ENCODE measurements around the gene AKAP13.

Gene AKAP13

GRCh38 chr15:85419161-85419560 lies 38.8 kb downstream of the AKAP13 start:
- no peak overlapping the region for H2BK5ac ChIP-seq (ENCODE audit: low read length)
- H4K91ac ChIP-seq (ENCODE audit: low read depth, low read length, poor library complexity) = no peak overlapping the region
- no peak overlapping the region for H3K4me2 ChIP-seq (ENCODE audit: insufficient read depth, low read length, poor library complexity, severe bottlenecking)
- H3K36me3 ChIP-seq (replicated peaks in 1 of 2; ENCODE audit: control insufficient read depth in 2 of 2, insufficient read depth in 2 of 2, low read length in 2 of 2) = no peaks in the 10 kb centered on the region
- H3K18ac ChIP-seq (ENCODE audit: low read length) = no peak overlapping the region
- H3K4ac ChIP-seq (ENCODE audit: low read length) = no peak overlapping the region
- H2BK120ac ChIP-seq (ENCODE audit: low read depth, low read length) = no peak overlapping the region
- no CpG with 5 or more reads among the region's 5 CpGs for WGBS, 2 donors (ENCODE audit: extremely low coverage in 2 of 2, insufficient read length in 2 of 2, insufficient replicate concordance in 1 of 2)
- no peak overlapping the region for H2BK15ac ChIP-seq (ENCODE audit: low read length)
- no peak for DNase-seq (ENCODE audit: low spot score)
- no peak overlapping the region for H3K9ac ChIP-seq (ENCODE audit: low read depth, low read length, poor library complexity)
- H3K4me1 ChIP-seq (ENCODE audit: control insufficient read depth in 2 of 2, insufficient read depth in 1 of 2, low read depth in 1 of 2, low read length in 2 of 2) = peaks cover 0 to 2% of the 10 kb centered on the region in 2 donors
- H3K23ac ChIP-seq (ENCODE audit: low read depth, low read length, poor library complexity) = no peak overlapping the region
- no peak overlapping the region for H2BK12ac ChIP-seq (ENCODE audit: low read length)
- H3K4me3 ChIP-seq (ENCODE audit: low read length in 2 of 2) = no peak overlapping the region
- H2AK5ac ChIP-seq (ENCODE audit: low read depth, low read length) = no peak overlapping the region
- peaks cover 3% of the 10 kb centered on the region for H3K79me1 ChIP-seq (ENCODE audit: low read depth, low read length)
- no peak overlapping the region for H2AFZ ChIP-seq (ENCODE audit: low read length)
- no peaks in the 10 kb centered on the region for H3K27me3 ChIP-seq (ENCODE audit: control insufficient read depth in 3 of 3, insufficient read depth in 3 of 3, low read depth in 1 of 3, low read length in 3 of 3)
- H3K14ac ChIP-seq (ENCODE audit: low read length) = no peak overlapping the region
- no peak overlapping the region for H3K27ac ChIP-seq (replicated peaks; ENCODE audit: low read length)
- no peak overlapping the region for H4K8ac ChIP-seq (ENCODE audit: low read depth, low read length)
- no peaks in the 10 kb centered on the region for H3K9me3 ChIP-seq (replicated peaks in 1 of 2; ENCODE audit: control insufficient read depth in 2 of 2, insufficient read depth in 1 of 2, low read depth in 1 of 2, low read length in 2 of 2)

- Histone ChIP-seq H2BK5ac (ENCODE audit: low read length) (no peak overlapping the region), H3K27me3 (ENCODE audit: control insufficient read depth in 3 of 3, insufficient read depth in 3 of 3, low read depth in 1 of 3, low read length in 3 of 3) (no peaks in the 10 kb centered on the region), H3K27ac (replicated peaks; ENCODE audit: low read length) (no peak overlapping the region)
These were observed 40.9 kb downstream of the AKAP13 start for GRCh38 chr15:85421116-85421925.

GRCh38 chr15:85422607-85423006 lies 42.2 kb downstream of the AKAP13 start:
- no peaks in the 10 kb centered on the region for H3K27me3 ChIP-seq (ENCODE audit: control insufficient read depth in 3 of 3, insufficient read depth in 3 of 3, low read depth in 1 of 3, low read length in 3 of 3)
- no peak overlapping the region for H3K4ac ChIP-seq (ENCODE audit: low read length)
- H3K36me3 ChIP-seq (replicated peaks in 1 of 2; ENCODE audit: control insufficient read depth in 2 of 2, insufficient read depth in 2 of 2, low read length in 2 of 2) = no peaks in the 10 kb centered on the region
- H2AK5ac ChIP-seq (ENCODE audit: low read depth, low read length) = no peak overlapping the region
- WGBS, 2 donors (ENCODE audit: extremely low coverage in 2 of 2, insufficient read length in 2 of 2, insufficient replicate concordance in 1 of 2) = no CpG with 5 or more reads among the region's 2 CpGs
- H4K91ac ChIP-seq (ENCODE audit: low read depth, low read length, poor library complexity) = no peak overlapping the region
- no peak overlapping the region for H3K9ac ChIP-seq (ENCODE audit: low read depth, low read length, poor library complexity)
- H3K4me2 ChIP-seq (ENCODE audit: insufficient read depth, low read length, poor library complexity, severe bottlenecking) = no peak overlapping the region
- H2BK5ac ChIP-seq (ENCODE audit: low read length) = no peak overlapping the region
- H2BK15ac ChIP-seq (ENCODE audit: low read length) = no peak overlapping the region
- H3K14ac ChIP-seq (ENCODE audit: low read length) = no peak overlapping the region
- H3K4me1 ChIP-seq (ENCODE audit: control insufficient read depth in 2 of 2, insufficient read depth in 1 of 2, low read depth in 1 of 2, low read length in 2 of 2) = no peaks in the 10 kb centered on the region
- no peak overlapping the region for H3K4me3 ChIP-seq (ENCODE audit: low read length in 2 of 2)
- H3K23ac ChIP-seq (ENCODE audit: low read depth, low read length, poor library complexity) = no peak overlapping the region
- no peaks in the 10 kb centered on the region for H3K9me3 ChIP-seq (replicated peaks in 1 of 2; ENCODE audit: control insufficient read depth in 2 of 2, insufficient read depth in 1 of 2, low read depth in 1 of 2, low read length in 2 of 2)
- no peak overlapping the region for H2BK12ac ChIP-seq (ENCODE audit: low read length)
- no peak overlapping the region for H2BK120ac ChIP-seq (ENCODE audit: low read depth, low read length)
- H2AFZ ChIP-seq (ENCODE audit: low read length) = no peak overlapping the region
- DNase-seq (ENCODE audit: low spot score) = no peak
- peaks cover 3% of the 10 kb centered on the region for H3K79me1 ChIP-seq (ENCODE audit: low read depth, low read length)
- no peak overlapping the region for H3K18ac ChIP-seq (ENCODE audit: low read length)
- no peak overlapping the region for H3K27ac ChIP-seq (replicated peaks; ENCODE audit: low read length)
- H4K8ac ChIP-seq (ENCODE audit: low read depth, low read length) = no peak overlapping the region

More at GRCh38 chr15:85421116-85421925, 40.9 kb downstream of the AKAP13 start:
- no peak overlapping the region for H2AK5ac ChIP-seq (ENCODE audit: low read depth, low read length)
- H3K4me2 ChIP-seq (ENCODE audit: insufficient read depth, low read length, poor library complexity, severe bottlenecking) = no peak overlapping the region
- no peak overlapping the region for H4K8ac ChIP-seq (ENCODE audit: low read depth, low read length)
- H3K79me1 ChIP-seq (ENCODE audit: low read depth, low read length) = peaks cover 3% of the 10 kb centered on the region
- H3K18ac ChIP-seq (ENCODE audit: low read length) = no peak overlapping the region
- no peak overlapping the region for H3K4ac ChIP-seq (ENCODE audit: low read length)
- no CpG with 5 or more reads among the region's 10 CpGs for WGBS, 2 donors (ENCODE audit: extremely low coverage in 2 of 2, insufficient read length in 2 of 2, insufficient replicate concordance in 1 of 2)
- no peak for DNase-seq (ENCODE audit: low spot score)
- H2AFZ ChIP-seq (ENCODE audit: low read length) = no peak overlapping the region
- H3K9me3 ChIP-seq (replicated peaks in 1 of 2; ENCODE audit: control insufficient read depth in 2 of 2, insufficient read depth in 1 of 2, low read depth in 1 of 2, low read length in 2 of 2) = no peaks in the 10 kb centered on the region
- H2BK120ac ChIP-seq (ENCODE audit: low read depth, low read length) = no peak overlapping the region
- H3K4me1 ChIP-seq (ENCODE audit: control insufficient read depth in 2 of 2, insufficient read depth in 1 of 2, low read depth in 1 of 2, low read length in 2 of 2) = no peaks in the 10 kb centered on the region
- no peak overlapping the region for H3K9ac ChIP-seq (ENCODE audit: low read depth, low read length, poor library complexity)
- H4K91ac ChIP-seq (ENCODE audit: low read depth, low read length, poor library complexity) = no peak overlapping the region
- no peaks in the 10 kb centered on the region for H3K36me3 ChIP-seq (replicated peaks in 1 of 2; ENCODE audit: control insufficient read depth in 2 of 2, insufficient read depth in 2 of 2, low read length in 2 of 2)
- no peak overlapping the region for H3K23ac ChIP-seq (ENCODE audit: low read depth, low read length, poor library complexity)
- no peak overlapping the region for H3K14ac ChIP-seq (ENCODE audit: low read length)
- H3K4me3 ChIP-seq (ENCODE audit: low read length in 2 of 2) = no peak overlapping the region
- H2BK12ac ChIP-seq (ENCODE audit: low read length) = no peak overlapping the region
- H2BK15ac ChIP-seq (ENCODE audit: low read length) = no peak overlapping the region

- H3K4me1 ChIP-seq (ENCODE audit: control insufficient read depth in 2 of 2, insufficient read depth in 1 of 2, low read depth in 1 of 2, low read length in 2 of 2) = no peaks in the 10 kb centered on the region
These were observed 42.9 kb downstream of the AKAP13 start for GRCh38 chr15:85423256-85423655.

More at GRCh38 chr15:85423256-85423655, 42.9 kb downstream of the AKAP13 start:
- no peak overlapping the region for H4K8ac ChIP-seq (ENCODE audit: low read depth, low read length)
- no peak overlapping the region for H2AK5ac ChIP-seq (ENCODE audit: low read depth, low read length)
- H3K4me3 ChIP-seq (ENCODE audit: low read length in 2 of 2) = no peak overlapping the region
- H2AFZ ChIP-seq (ENCODE audit: low read length) = no peak overlapping the region
- H2BK12ac ChIP-seq (ENCODE audit: low read length) = no peak overlapping the region
- no peak overlapping the region for H3K23ac ChIP-seq (ENCODE audit: low read depth, low read length, poor library complexity)
- DNase-seq (ENCODE audit: low spot score) = no peak
- no peak overlapping the region for H2BK15ac ChIP-seq (ENCODE audit: low read length)
- no peak overlapping the region for H3K4ac ChIP-seq (ENCODE audit: low read length)
- no peak overlapping the region for H3K4me2 ChIP-seq (ENCODE audit: insufficient read depth, low read length, poor library complexity, severe bottlenecking)
- H3K27me3 ChIP-seq (ENCODE audit: control insufficient read depth in 3 of 3, insufficient read depth in 3 of 3, low read depth in 1 of 3, low read length in 3 of 3) = no peaks in the 10 kb centered on the region
- H3K27ac ChIP-seq (replicated peaks; ENCODE audit: low read length) = no peak overlapping the region
- H3K9ac ChIP-seq (ENCODE audit: low read depth, low read length, poor library complexity) = no peak overlapping the region
- H3K9me3 ChIP-seq (replicated peaks in 1 of 2; ENCODE audit: control insufficient read depth in 2 of 2, insufficient read depth in 1 of 2, low read depth in 1 of 2, low read length in 2 of 2) = no peaks in the 10 kb centered on the region
- H3K18ac ChIP-seq (ENCODE audit: low read length) = no peak overlapping the region
- H3K79me1 ChIP-seq (ENCODE audit: low read depth, low read length) = peaks cover 2% of the 10 kb centered on the region
- no peaks in the 10 kb centered on the region for H3K36me3 ChIP-seq (replicated peaks in 1 of 2; ENCODE audit: control insufficient read depth in 2 of 2, insufficient read depth in 2 of 2, low read length in 2 of 2)
- H3K14ac ChIP-seq (ENCODE audit: low read length) = no peak overlapping the region
- H4K91ac ChIP-seq (ENCODE audit: low read depth, low read length, poor library complexity) = no peak overlapping the region
- no peak overlapping the region for H2BK120ac ChIP-seq (ENCODE audit: low read depth, low read length)
- H2BK5ac ChIP-seq (ENCODE audit: low read length) = no peak overlapping the region

All from neuronal stem cell (in vitro differentiated cells).